Uterus (tissue), 2 donors: Measurements from ENCODE around the gene SPEF2.

Experiments used
- CTCF ChIP-seq, 4 experiments: fragments of 200-600 bp in 2 of 4; fragments of 450-650 bp in 2 of 4; sonication (generic) in 2 of 4; IDR thresholded peaks; one replicate each; pipeline ENCODE4 v1.5.1; 2016 to 2019; ENCODE audit warnings: antibody characterized with exemption in 4 of 4, mild to moderate bottlenecking in 2 of 4, moderate library complexity in 1 of 4
- POLR2A ChIP-seq, 2 donors: fragments of 450-650 bp; IDR thresholded peaks; one replicate each; pipeline ENCODE4 v1.6.1; 2016; ENCODE audit warnings: antibody characterized with exemption in 2 of 2, mild to moderate bottlenecking in 1 of 2, moderate library complexity in 1 of 2

GRCh38 chr5:35736280-35736679 lies 118.6 kb downstream of the SPEF2 start:
- TF ChIP-seq CTCF (IDR thresholded peaks at IDR 0.05) = no peak
- no peak for TF ChIP-seq POLR2A (IDR thresholded peaks at IDR 0.05)
